NCI-H1417 (cell line): ENCODE results near the gene NXN.
"Not testable (repeated sequence)": the region's sequence is repeated elsewhere in the genome, so short reads cannot be mapped to it uniquely, and the experiment has no call there.

Source experiments
- DNase-seq, 3 experiments: peaks; one replicate each; lab custom pipeline; 2025; lab: John Stamatoyannopoulos, UW

Gene NXN

DNA sequence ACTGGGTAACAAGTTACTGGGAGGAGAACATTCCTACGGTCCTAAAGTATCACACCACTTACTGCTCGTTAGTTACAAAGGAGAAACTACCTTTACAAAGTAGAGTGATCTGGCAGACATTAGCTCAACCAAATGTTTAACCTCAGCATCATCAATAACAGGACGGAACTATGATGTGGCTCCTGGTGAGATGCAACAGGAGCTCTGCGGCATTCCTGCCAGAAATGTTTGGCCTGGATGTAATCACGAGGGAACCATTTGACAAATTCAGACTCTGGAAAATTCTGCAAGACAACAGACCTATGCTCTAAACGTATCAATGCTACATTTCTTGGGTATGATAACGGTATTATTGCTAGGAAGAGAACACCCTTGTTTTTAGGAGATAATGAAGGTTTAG lies 117.0 kb downstream of the NXN start:
- DNase-seq = no peak

DNA sequence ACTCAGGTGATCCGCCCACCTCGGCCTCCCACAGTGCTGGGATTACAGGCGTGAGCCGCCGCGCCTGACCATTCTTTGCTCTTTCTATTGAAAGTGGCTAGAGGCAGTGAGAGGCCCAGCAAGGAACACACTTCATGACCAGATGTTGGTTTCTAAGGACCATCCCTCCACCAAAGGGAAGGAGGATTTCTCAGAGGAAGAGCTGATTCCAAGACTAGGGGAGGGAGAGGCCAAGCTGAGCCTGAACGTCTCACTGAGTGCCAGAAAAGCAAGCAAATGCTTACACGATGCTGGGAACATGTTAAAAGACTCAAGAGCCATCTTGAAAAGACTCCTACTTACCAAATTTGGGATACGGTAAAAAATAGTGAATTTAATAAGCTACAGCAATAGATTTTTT lies 118.2 kb downstream of the NXN start:
- DNase-seq = no peak

DNA sequence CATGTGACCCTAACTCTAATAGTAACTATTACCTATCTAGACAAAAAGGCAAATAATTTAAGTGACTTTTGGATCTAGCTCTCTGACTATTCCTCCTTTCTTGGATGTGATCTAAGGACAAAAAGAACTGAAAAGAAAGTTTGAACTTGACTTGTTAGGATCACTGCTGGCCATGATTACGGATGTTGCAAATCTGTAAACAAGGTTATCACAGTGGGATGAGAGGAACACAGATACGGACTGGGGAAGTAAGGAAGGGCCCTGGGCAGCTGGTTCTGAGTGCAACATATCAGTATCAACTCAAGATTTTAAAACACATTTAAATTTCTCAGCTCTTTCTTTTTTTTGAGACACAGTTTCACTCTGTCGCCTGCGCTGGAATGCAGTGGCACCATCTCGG lies 118.8 kb downstream of the NXN start:
- DNase-seq = no peak

DNA sequence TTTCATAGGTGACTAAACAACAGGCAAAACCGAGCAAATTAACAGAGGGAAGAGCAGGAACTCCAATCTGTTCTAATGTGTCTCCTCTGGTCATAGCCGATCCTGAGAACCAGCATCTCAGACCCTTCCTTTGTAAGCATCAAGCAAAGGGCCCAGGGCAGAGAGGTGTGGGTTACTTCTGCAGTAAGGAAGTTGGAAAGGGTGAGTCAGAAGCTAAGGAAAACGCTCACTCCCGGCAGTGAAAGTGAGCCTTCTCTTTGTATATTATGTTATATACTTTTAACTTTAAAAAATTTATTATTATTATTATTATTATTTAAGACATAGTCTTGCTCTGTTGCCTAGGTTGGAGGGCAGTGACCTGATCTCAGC lies 119.8 kb downstream of the NXN start:
- no peak for DNase-seq

DNA sequence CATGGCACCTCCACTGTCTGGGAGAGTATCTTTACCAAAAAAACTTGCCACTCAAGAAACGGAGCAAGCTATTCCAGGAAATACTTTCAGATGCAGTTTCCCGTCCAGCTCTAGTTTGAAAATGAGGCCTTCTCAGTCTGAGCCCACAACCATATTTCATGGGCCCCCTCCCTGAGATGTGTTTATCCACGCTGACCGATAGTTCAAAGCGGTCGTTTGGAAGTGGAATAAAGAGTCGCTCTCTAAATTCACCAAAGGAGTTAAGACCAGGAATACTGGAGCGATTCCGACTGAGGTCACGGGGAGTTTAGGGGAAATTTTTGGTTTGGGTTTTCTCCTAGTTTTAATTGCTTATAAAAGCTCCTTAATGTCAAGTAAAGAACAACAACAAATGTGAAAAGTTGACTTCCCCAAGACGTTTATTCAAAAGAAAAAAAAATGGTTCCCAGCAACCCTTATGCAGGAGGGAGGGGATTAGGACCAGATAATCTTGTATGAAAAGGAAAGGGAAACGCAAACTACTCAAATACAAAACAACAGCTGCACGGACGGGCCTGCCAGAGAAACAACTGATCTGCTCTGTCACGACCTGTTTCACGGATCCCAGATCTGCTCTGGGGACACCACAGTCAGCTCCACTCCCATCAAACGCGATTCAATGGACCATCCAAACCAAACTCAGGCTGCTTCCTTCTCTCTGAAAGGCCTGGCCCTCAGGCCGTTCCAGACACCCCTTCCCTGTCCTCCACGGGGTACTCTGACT lies 120.3 kb downstream of the NXN start:
- no peak for DNase-seq

DNA sequence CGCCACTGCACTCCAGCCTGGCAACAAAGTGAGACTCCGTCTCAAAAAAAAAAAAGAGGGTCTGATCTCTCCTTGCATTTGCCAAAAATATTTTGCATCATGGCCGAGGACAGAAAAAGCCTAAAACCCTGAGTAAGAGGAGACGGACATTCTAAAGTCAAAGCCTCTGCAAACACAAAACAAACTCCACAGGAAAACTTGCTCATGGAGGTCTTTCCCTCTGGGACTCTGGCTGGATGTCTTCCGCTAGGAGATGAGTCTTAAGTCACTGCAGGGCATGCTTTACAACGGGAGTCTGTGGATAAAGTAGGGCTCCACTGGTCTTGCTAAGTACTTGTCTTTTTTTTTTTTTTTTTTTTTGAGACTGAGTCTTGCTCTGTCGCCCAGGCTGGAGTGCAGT lies 123.4 kb downstream of the NXN start:
- DNase-seq = no peak

DNA sequence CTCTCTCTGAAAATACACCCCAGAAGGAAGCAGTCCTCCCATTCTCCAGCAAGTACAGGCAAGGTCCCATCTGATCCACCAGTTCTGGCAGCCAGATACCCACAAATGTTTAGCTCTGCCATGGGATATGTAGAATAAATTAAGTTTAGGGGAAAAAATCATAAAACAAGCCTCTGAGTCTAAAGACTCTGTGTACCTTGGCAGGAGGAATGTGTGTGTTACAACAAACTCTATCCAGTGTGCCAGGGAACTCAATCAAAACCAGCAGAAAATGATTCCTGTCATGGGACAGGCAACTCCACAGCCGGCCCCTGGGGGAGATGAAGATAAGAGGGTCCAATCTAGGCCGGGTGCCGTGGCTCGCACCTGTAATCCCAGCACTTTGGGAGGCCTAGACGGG lies 124.0 kb downstream of the NXN start:
- DNase-seq = no peak

DNA sequence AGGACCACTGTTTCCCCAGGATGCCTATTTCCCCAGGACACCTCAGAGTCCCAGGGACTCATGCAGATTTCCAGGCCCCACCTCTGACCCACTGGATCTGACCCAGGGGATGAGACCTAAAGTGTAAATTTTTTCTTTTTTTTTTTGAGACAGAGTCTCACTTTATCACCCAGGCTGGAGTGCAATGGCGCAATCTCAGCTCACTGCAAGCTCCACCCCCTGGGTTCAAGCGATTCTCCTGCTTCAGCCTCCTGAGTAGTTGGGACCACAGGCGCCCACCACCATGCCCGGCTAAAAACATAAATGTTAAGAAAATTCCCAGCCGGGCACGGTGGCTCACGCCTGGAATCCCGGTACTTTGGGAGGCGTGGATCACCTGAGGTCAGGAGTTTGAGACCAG lies 126.7 kb downstream of the NXN start:
- not testable (repeated sequence) for DNase-seq

DNA sequence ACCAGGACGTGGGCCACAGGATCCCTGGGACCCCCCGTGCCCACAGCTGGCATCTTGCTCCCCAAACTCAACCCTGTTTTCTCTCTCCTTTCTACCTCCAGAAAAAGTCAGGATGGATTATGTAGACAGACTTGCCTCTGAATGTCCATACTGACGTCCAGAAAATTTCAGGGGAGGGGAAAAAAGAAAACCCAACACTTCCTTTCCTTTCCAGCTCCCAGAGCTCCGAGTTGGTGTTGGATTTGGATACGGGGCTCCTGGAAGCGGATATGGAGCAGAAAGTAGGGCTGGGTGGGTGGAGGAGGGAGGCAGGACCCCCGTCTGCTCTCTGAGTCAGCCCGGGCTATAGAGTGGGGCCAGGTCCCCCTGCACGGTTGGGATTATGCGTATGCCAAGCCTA lies 127.2 kb downstream of the NXN start:
- DNase-seq = no peak

DNA sequence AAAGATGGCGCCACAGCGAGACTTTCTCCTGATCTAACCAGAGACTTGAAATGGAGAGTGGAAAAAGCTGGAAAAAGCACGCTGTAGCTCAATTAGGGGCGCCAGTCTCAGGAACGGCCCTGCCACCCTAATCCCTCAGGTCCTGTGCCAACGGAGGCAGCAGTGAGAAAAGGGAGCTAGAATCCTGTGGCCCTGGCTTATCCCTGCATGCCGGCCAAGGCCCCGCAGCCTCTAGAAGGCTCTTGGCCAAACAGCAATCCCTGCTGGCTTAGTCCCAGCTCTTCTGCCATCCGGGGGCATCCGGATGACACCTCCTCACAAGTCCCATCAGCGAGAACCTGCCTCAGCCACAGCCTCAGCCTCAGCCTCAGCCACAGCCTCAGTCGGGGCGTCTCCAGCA lies 127.7 kb downstream of the NXN start:
- DNase-seq = no peak

DNA sequence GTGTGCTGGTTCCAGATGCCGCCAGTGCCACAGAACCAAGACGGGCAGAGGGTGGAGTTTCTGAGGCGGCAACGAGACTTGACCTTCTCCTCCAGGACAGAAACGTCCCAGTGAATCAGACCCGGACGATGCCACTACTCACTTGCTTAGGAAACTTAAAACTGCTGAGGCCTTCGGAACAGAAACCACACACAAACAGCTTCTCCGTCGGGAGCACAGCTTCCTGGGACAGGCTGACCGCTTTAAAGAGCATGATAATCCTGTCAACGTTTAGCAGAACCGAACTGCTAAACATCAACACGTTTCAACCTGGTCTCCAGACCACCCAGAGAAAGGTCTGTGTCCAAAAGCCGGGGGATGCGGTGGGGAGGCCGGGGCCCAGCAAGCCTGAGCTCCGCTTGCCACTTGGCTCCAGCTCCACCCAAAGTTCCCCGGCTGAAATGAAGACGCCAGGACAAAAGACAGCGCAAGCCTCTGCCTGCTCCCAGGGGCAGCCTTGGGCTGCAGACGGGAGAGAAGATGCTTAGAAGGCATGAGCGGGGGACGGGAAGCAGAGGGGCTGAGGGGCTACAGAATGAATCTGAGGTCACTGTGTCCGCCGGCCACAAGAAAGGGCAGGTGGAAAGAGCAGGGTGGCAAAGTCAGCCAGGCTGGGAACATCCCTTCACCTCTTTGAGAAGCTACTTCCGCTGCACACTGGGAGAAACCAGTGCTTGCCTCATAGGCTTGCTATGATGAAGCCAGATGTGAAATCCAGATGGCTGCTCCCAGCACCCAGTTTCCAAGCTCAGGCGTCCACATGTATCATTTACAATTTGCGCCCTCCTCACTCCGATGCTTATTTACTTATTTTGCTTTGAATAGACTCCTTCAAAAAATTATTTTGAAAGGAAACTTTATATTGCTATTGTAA lies 128.5 kb downstream of the NXN start:
- no peak for DNase-seq

DNA sequence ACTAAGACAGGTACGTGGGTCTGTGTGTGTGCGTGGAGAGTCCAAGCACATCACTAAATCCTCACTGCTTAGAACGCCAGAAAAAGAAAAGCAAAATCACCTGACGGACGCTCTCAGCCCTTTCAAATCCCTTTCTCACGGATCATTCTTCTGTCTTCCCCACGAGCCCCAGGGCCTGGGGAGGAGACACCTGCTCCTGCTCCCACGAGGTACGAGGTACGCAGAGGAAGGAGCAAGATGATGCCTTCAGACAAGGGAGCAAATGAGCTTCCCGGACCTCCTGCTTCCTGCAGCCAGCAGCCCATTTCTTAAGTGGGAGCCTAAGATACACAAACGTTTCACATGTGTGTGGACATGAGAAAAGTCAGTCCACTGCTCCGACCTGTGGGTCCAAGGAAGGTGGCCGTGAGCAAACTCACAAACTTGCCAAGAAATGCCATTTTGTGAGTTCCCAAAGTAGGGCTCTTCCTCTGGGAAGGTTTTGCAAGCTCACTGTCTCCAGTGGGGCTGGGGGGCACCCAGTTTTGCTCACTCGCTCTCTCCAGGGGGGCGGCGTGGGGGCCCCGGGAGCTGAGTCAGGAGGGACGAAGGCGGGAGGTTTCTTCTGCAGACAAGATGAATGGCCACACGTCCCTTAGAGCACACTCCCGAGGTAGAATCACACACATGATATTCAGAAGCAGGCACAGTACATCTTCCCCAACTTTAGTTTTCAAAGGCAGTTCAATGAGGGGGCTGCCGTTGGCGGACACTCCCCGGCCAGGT lies 129.3 kb downstream of the NXN start:
- DNase-seq = no peak

DNA sequence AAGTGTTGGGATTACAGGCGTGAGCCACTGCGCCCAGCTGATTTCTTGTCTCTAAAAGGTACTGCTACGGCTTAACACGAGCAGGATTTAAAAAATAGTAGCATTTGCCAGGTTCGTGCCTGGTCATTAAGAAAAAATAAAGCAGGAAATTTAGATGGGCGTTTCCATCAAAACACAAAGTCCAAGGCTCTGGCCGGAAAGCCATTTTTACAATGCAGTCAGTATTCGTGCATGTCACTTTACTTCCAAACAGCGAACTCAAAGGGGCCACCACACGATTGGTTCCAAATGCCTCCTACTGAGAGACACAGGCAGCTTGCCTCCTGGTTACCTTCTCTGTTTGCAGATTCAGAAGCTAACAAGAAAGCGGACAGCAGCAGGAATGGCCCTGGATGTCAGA lies 131.2 kb downstream of the NXN start:
- no peak for DNase-seq

DNA sequence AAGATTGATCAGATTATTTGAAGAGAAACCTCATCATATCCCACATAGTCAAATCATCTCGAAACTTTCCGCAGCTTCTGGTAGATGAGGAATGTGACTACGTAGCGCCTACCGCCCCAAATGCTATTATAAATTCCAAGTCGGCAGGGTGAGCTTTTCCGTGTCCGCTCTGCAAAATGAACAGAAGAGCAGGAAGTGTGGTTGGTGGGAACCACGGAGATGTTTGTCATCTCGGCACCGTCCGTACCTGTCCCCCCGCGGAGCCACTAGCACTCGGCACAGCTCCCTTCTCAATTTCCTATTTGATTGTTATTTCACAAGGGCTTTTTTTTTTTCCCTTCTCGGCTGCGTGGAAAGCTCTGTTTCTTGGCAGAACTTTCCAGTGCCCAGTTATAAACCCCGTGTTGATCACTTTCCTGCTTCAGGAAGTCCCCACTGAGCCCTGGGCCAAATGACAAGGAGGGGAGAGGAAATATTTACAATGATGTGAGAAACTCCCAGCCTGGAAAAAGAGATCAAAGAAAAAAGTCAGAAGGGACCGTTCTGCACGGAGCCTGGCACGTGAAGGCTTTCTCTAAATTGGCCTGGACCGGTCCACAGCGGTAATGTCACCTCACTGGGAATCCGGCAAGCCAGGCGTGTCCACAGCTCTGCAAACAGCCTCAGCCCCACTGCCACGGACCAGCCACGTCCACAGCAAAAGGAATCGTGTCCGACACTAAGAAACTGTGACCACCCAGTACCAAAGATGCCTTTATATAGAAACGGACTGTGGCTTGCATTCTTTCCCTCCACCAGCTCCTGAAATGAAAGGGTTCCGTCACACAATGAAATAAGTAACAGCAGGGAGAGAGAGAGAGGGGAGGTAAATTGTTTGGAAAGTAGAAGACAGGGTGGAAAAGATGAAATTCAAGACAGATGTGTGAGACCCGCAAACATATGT lies 132.4 kb downstream of the NXN start:
- DNase-seq = no peak

DNA sequence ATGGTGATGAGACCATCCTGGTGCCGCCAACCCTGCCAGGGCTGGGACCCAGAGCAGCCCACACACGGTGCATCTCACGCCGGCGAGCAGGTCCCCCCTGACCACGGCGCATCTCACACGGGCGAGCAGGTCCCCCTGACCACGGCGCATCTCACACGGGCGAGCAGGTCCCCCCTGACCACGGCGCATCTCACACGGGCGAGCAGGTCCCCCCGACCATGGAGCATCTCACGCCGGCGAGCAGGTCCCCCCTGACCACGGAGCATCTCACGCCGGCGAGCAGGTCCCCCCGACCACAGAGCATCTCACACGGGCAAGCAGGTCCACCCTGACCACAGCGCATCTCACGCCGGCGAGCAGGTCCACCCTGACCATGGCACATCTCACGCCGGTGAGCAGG lies 138.3 kb downstream of the NXN start:
- DNase-seq = no peak

DNA sequence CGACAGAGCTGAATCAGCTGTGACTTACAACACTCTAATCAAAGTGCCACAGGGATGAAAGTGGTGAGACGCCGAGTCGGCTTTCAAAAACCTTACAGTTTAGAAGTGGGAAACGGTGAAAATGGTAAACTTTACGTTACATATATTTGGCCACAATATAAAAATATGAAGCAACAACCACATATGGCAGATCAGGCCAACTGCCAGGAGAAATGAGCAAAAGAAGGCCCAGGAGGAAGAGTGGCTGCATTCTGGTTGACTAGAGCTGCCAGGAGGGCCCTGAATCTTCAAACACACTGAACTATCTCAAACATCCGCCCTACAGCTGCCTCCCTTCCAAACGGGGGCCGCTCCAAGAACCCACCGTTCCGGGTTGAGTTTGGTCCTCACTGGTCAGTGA lies 141.1 kb downstream of the NXN start:
- DNase-seq = no peak

DNA sequence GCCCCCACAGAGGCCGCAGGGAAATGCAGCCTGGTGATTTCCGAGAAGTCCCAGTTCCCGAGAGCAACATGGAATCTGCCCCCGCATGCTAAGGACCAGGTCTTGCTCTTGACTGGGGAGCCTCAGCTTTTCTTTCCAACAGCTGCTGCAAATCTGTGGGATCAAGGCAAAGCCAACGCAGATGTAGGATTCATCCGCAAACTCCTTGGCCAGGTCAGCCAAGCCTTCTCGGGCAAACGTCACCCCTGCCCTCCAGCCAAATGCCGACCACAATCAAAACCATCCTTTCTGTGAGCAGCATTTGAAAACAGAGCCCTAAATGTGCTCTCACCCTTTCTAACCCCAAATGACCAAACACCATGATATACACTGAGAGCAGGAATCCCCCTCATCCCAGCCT lies 143.4 kb downstream of the NXN start:
- DNase-seq = no peak

DNA sequence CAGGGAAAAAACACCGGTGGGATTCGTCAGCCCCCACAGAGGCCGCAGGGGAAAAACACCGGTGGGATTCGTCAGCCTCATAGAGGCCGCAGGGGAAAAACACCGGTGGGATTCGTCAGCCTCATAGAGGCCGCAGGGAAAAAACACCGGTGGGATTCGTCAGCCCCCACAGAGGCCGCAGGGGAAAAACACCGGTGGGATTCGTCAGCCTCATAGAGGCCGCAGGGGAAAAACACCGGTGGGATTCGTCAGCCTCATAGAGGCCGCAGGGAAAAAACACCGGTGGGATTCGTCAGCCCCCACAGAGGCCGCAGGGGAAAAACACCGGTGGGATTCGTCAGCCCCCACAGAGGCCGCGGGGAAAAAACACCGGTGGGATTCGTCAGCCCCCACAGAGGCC lies 143.9 kb downstream of the NXN start:
- not testable (repeated sequence) for DNase-seq

DNA sequence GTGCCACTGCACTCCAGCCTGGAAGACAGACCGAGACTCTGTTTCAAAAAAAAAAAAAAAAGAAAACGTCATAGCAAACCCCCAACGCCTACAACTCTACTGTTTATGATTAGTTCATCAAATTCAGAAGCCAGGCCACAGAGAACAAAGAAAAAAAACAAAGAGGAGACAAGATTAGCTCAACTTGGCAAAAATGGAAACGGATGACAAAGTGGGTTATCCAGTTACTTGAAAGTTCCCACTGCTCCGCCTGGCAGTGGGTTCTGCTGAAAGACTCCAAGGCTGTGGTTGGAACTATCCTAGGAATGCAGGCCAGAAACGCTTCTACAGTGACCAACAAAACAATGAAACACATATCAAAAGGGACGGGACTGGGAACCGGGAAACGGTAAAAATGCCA lies 144.3 kb downstream of the NXN start:
- DNase-seq = no peak

DNA sequence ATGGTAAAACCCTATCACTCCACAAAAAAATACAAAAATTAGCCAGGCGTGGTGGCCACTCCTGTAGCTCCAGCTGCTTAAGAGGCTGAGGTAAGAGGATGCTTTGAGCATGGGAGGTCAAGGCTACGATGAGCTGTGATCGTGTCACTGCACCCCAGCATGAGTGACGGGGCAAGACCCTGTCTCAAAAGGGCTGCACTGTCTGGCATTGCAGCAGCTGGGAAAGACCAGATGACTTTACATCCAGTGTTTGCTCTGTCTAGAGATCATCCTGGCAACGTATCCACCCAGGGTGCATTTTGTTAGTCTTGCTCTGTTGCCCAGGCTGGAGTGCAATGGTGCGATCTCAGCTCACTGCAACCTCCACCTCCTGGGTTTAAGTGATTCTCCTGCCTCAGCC lies 145.4 kb downstream of the NXN start:
- no peak for DNase-seq

DNA sequence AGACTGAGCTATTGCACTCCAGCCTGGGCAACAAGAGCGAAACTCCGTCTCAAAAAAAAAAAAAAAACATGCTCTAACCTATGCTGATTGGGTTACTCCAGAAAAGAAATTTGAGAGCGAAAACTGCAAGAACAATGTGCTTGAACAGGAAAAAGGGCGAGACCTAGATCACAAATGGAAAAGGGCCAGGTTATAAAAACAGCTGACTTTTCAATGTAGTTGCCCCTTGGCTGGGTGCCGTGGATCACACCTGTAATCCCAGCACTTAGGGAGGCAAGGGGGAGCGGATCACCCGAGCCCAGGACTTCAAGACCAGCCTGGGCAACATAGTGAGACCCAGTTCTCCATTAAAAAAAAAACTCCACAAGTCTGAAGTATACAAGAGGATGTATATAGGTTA lies 148.6 kb downstream of the NXN start:
- no peak for DNase-seq

DNA sequence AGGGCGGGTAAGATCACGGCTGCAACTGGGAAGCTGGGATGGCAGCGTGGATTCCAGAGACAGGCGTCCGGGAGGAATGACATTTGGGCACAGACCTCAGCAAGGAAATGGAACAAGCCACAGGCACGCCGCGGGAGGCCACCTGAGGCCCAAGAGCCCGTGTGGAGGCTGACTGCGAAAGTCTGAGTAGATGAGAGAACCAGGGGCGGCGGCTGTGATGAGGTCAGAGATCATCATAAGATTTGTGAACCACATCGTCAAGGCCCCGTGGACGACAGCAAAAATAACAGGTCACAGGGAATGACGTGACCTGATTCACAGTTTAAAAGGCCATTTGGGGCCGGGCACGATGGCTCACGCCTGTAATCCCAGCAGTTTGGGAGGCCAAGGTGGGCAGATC lies 149.2 kb downstream of the NXN start:
- no peak for DNase-seq
